SK-N-SH treated with all-trans-retinoic acid at 6 μM for 48 hours (cell line): ENCODE results near the gene PPME1.
"Not testable (repeated sequence)": the region's sequence is repeated elsewhere in the genome, so short reads cannot be mapped to it uniquely, and the experiment has no call there.

Experiments
- ATAC-seq: fragments of 200-7000 bp; cut with Tn5 transposase; 3 replicates; pipeline ENCODE4 v1.9.1; 2020; ENCODE audit warnings: mild to moderate bottlenecking, moderate library complexity
- ARNTL ChIP-seq: fragments of 450-650 bp; formaldehyde crosslinking; IDR thresholded peaks from 2 replicates; pipeline ENCODE4 v1.5.0; 2020; ENCODE audit warnings: low read depth, mild to moderate bottlenecking, moderate library complexity, borderline replicate concordance
- BACH2 ChIP-seq: fragments of 250-450 bp; sonication (Bioruptor Pico); IDR thresholded peaks from 2 replicates; pipeline ENCODE4 v1.9.0; 2021; ENCODE audit warnings: mild to moderate bottlenecking, borderline replicate concordance
- CREB5 ChIP-seq: fragments of 250-450 bp; sonication (Bioruptor Pico); IDR thresholded peaks from 2 replicates; pipeline ENCODE4 v1.5.1; 2020; ENCODE audit warnings: low read depth, mild to moderate bottlenecking, moderate library complexity
- CSDC2 ChIP-seq: fragments of 250-450 bp; sonication (Bioruptor Pico); IDR thresholded peaks from 2 replicates; pipeline ENCODE4 v1.5.0; 2020; ENCODE audit warnings: mild to moderate bottlenecking, moderate library complexity
- CSRNP3 ChIP-seq: fragments of 250-450 bp; sonication (Bioruptor Pico); IDR thresholded peaks from 2 replicates; pipeline ENCODE4 v1.5.1; 2021; ENCODE audit warnings: mild to moderate bottlenecking, moderate library complexity
- ESRRG ChIP-seq: fragments of 250-450 bp; sonication (Bioruptor Pico); IDR thresholded peaks from 2 replicates; pipeline ENCODE4 v1.6.1; 2021; ENCODE audit warnings: mild to moderate bottlenecking
- GLIS3 ChIP-seq: fragments of 250-450 bp; sonication (Bioruptor Pico); IDR thresholded peaks from 2 replicates; pipeline ENCODE4 v1.5.0; 2020; ENCODE audit warnings: mild to moderate bottlenecking, moderate library complexity
- ISL1 ChIP-seq: fragments of 250-450 bp; sonication (Bioruptor Pico); IDR thresholded peaks from 2 replicates; pipeline ENCODE4 v2.1.2; 2022; ENCODE audit warnings: mild to moderate bottlenecking, moderate library complexity
- PPARA ChIP-seq: fragments of 250-450 bp; sonication (Bioruptor Pico); IDR thresholded peaks from 2 replicates; pipeline ENCODE4 v1.5.0; 2020; ENCODE audit warnings: mild to moderate bottlenecking, borderline replicate concordance
- SNAI2 ChIP-seq: fragments of 250-450 bp; sonication (Bioruptor Pico); IDR thresholded peaks from 2 replicates; pipeline ENCODE4 v1.5.0; 2020; ENCODE audit warnings: mild to moderate bottlenecking, moderate library complexity
- TCF4 ChIP-seq: fragments of 250-450 bp; sonication (Bioruptor Pico); IDR thresholded peaks from 2 replicates; pipeline ENCODE4 v1.8.0; 2021; ENCODE audit warnings: mild to moderate bottlenecking, moderate library complexity, borderline replicate concordance
- TOX ChIP-seq: fragments of 250-450 bp; sonication (Bioruptor Pico); IDR thresholded peaks from 2 replicates; pipeline ENCODE4 v1.8.0; 2021; ENCODE audit warnings: mild to moderate bottlenecking, moderate library complexity, borderline replicate concordance
- ZC3H10 ChIP-seq: fragments of 250-450 bp; sonication (Bioruptor Pico); IDR thresholded peaks from 2 replicates; pipeline ENCODE4 v1.5.1; 2021; ENCODE audit warnings: mild to moderate bottlenecking, moderate library complexity
- ZFP3 ChIP-seq: fragments of 250-450 bp; sonication (Bioruptor Pico); IDR thresholded peaks from 2 replicates; pipeline ENCODE4 v1.5.0; 2020; ENCODE audit warnings: mild to moderate bottlenecking, moderate library complexity
- ZFP30 ChIP-seq: fragments of 450-650 bp; formaldehyde crosslinking; IDR thresholded peaks from 2 replicates; pipeline ENCODE4 v1.5.0; 2022; ENCODE audit warnings: mild to moderate bottlenecking, moderate library complexity
- ZNF565 ChIP-seq: fragments of 450-650 bp; formaldehyde crosslinking; conservative IDR thresholded peaks from 2 replicates; pipeline ENCODE4 v1.5.0; 2020; ENCODE audit warnings: low read depth, mild to moderate bottlenecking, moderate library complexity
- ZNF70 ChIP-seq: fragments of 450-650 bp; formaldehyde crosslinking; IDR thresholded peaks from 2 replicates; pipeline ENCODE4 v1.5.0; 2020; ENCODE audit warnings: mild to moderate bottlenecking, moderate library complexity
- TF ChIP-seq, protein P1 (sequence below): fragments of 250-450 bp; sonication (Bioruptor Pico); IDR thresholded peaks from 2 replicates; pipeline ENCODE4 v1.5.0; 2020; ENCODE audit warnings: mild to moderate bottlenecking, moderate library complexity
- TF ChIP-seq, protein P2 (sequence below): fragments of 250-450 bp; sonication (Bioruptor Pico); IDR thresholded peaks from 2 replicates; pipeline ENCODE4 v1.8.0; 2020; ENCODE audit warnings: mild to moderate bottlenecking, moderate library complexity, borderline replicate concordance

PPME1 gene

DNA sequence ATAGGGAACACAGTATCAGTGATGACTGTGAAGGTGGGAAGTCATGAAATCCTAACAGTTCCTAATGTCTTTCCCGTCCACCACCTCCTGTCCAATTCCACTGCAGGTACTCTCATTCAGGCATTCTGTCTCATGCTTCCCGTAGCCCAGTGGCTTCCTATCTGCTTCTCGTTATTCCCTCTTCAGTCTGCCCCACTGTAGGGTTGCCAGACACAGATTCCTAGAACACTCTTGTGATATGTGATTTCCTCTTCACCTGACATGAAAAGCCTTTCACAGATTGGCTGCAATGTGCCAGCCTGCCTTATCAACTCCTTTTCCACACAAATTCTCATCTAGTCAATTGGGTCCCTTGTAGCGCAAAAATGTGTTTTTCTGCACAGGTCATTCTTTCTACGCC, 49.3 kb upstream of the PPME1 start (continued):
- TF ChIP-seq ZFP3 (CRISPR knock-in tag) (no peak), GLIS3 (CRISPR knock-in tag) (no peak), ZC3H10 (CRISPR knock-in tag) (no peak)

GRCh38 chr11:74123008-74123448, 48.1 kb upstream of the PPME1 start:
- ATAC-seq: peak; percentile 73
- TF ChIP-seq ISL1 (CRISPR knock-in tag): peak; percentile 51
- TF ChIP-seq ZFP3 (CRISPR knock-in tag): 0 out of 2 replicates have a peak, but pooled peaks have one; percentile 14
- TF ChIP-seq CSDC2 (CRISPR knock-in tag): no peak
- TF ChIP-seq, protein P1, sequence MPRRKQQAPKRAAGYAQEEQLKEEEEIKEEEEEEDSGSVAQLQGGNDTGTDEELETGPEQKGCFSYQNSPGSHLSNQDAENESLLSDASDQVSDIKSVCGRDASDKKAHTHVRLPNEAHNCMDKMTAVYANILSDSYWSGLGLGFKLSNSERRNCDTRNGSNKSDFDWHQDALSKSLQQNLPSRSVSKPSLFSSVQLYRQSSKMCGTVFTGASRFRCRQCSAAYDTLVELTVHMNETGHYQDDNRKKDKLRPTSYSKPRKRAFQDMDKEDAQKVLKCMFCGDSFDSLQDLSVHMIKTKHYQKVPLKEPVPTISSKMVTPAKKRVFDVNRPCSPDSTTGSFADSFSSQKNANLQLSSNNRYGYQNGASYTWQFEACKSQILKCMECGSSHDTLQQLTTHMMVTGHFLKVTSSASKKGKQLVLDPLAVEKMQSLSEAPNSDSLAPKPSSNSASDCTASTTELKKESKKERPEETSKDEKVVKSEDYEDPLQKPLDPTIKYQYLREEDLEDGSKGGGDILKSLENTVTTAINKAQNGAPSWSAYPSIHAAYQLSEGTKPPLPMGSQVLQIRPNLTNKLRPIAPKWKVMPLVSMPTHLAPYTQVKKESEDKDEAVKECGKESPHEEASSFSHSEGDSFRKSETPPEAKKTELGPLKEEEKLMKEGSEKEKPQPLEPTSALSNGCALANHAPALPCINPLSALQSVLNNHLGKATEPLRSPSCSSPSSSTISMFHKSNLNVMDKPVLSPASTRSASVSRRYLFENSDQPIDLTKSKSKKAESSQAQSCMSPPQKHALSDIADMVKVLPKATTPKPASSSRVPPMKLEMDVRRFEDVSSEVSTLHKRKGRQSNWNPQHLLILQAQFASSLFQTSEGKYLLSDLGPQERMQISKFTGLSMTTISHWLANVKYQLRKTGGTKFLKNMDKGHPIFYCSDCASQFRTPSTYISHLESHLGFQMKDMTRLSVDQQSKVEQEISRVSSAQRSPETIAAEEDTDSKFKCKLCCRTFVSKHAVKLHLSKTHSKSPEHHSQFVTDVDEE (CRISPR knock-in tag): no peak
- TF ChIP-seq TOX (CRISPR knock-in tag): no peak
- TF ChIP-seq BACH2 (CRISPR knock-in tag): no peak
- no peak for TF ChIP-seq PPARA (CRISPR knock-in tag)

DNA sequence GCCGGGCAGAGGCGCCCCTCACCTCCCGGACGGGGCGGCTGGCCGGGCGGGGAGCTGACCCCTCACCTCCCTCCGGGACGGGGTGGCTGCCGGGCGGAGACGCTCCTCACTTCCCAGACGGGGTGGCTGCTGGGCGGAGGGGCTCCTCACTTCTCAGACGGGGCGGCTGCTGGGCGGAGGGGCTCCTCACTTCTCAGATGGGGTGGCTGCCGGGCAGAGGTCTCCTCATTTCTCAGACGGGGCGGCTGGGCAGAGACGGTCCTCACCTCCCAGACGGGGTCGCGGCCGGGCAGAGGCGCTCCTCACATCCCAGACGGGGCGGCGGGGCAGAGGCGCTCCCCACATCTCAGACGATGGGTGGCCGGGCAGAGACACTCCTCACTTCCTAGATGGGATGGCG, 42.0 kb upstream of the PPME1 start:
- ATAC-seq: not testable (repeated sequence)

GRCh38 chr11:74132833-74133232, 38.3 kb upstream of the PPME1 start:
- no peak for ATAC-seq

GRCh38 chr11:74133436-74133835, 37.7 kb upstream of the PPME1 start:
- no peak for ATAC-seq
- TF ChIP-seq TCF4 (CRISPR knock-in tag) (no peak), GLIS3 (CRISPR knock-in tag) (no peak), PPARA (CRISPR knock-in tag) (no peak)

More at GRCh38 chr11:74132833-74133232, 38.3 kb upstream of the PPME1 start:
- no peak for TF ChIP-seq ZNF70 (CRISPR knock-in tag)
- no peak for TF ChIP-seq ZNF565 (CRISPR knock-in tag)
- no peak for TF ChIP-seq ESRRG (CRISPR knock-in tag)
- TF ChIP-seq CSDC2 (CRISPR knock-in tag): no peak
- TF ChIP-seq, protein P2, sequence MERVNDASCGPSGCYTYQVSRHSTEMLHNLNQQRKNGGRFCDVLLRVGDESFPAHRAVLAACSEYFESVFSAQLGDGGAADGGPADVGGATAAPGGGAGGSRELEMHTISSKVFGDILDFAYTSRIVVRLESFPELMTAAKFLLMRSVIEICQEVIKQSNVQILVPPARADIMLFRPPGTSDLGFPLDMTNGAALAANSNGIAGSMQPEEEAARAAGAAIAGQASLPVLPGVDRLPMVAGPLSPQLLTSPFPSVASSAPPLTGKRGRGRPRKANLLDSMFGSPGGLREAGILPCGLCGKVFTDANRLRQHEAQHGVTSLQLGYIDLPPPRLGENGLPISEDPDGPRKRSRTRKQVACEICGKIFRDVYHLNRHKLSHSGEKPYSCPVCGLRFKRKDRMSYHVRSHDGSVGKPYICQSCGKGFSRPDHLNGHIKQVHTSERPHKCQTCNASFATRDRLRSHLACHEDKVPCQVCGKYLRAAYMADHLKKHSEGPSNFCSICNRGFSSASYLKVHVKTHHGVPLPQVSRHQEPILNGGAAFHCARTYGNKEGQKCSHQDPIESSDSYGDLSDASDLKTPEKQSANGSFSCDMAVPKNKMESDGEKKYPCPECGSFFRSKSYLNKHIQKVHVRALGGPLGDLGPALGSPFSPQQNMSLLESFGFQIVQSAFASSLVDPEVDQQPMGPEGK (CRISPR knock-in tag): no peak
- TF ChIP-seq SNAI2 (CRISPR knock-in tag): no peak
- TF ChIP-seq PPARA (CRISPR knock-in tag): no peak
- TF ChIP-seq CSRNP3: no peak
- TF ChIP-seq TOX (CRISPR knock-in tag): no peak
- no peak for TF ChIP-seq ZC3H10 (CRISPR knock-in tag)
- TF ChIP-seq CREB5 (CRISPR knock-in tag): no peak
- no peak for TF ChIP-seq ARNTL (CRISPR knock-in tag)
- no peak for TF ChIP-seq BACH2 (CRISPR knock-in tag)
- no peak for TF ChIP-seq ZFP30
